K562 (cell line): Measurements from ENCODE around the gene GLP2R.

ENCODE experiments used
- CTCF ChIP-seq, 3 experiments: IDR thresholded peaks in 2 of 3; conservative IDR thresholded peaks in 1 of 3; 2 replicates each; pipeline ENCODE4 v1.5.1; 2011 to 2012; ENCODE audit warnings: low read length in 3 of 3, mild to moderate bottlenecking in 3 of 3, control low read depth in 2 of 3, improper control_type of control experiment in 1 of 3, inconsistent platforms in 1 of 3, low read depth in 1 of 3, mixed read lengths in 1 of 3, moderate library complexity in 1 of 3; ENCODE audit not compliant: insufficient read depth in 2 of 3
- EP300 ChIP-seq: IDR thresholded peaks from 2 replicates; pipeline ENCODE4 v1.6.1; 2012; ENCODE audit warnings: low read length, improper control_type of control experiment
- RERE ChIP-seq: sonication (generic); formaldehyde crosslinking; IDR thresholded peaks from 2 replicates; pipeline ENCODE4 v1.8.0; 2023; ENCODE audit warnings: missing genetic modification reagents, mild to moderate bottlenecking, borderline replicate concordance
- SIN3A ChIP-seq, 2 experiments: fragments of 150-350 bp in 1 of 2; IDR thresholded peaks; 2 replicates each; pipeline ENCODE4 v1.6.1; 2011 to 2016; ENCODE audit warnings: borderline replicate concordance in 2 of 2, low read depth in 2 of 2, low read length in 2 of 2, mild to moderate bottlenecking in 2 of 2, moderate library complexity in 2 of 2; ENCODE audit not compliant: control insufficient read depth in 1 of 2
- ZNF347 ChIP-seq: fragments of 450-650 bp; formaldehyde crosslinking; IDR thresholded peaks from 2 replicates; pipeline ENCODE4 v1.4.0; 2020; ENCODE audit warnings: low read depth, mild to moderate bottlenecking, moderate library complexity

GRCh38 chr17:9938764-9939163, 113.0 kb downstream of the GLP2R start:
- no peak for TF ChIP-seq SIN3A (IDR thresholded peaks at IDR 0.05; ENCODE audit: borderline replicate concordance in 2 of 2, control insufficient read depth in 1 of 2, low read depth in 2 of 2, low read length in 2 of 2)
- no peak for TF ChIP-seq RERE
- TF ChIP-seq ZNF347 (CRISPR knock-in tag): no peak
- TF ChIP-seq EP300: no peak
- no peak for TF ChIP-seq CTCF (IDR thresholded peaks at IDR 0.05 in 2 of 3, conservative IDR thresholded peaks at IDR 0.05 in 1 of 3; ENCODE audit: insufficient read depth in 2 of 3, low read depth in 1 of 3, low read length in 3 of 3)
